Stimulated activated CD4-positive, alpha-beta T cell treated with anti-CD3 and anti-CD28 coated beads, Interleukin-4, amount 100 ng/mL, for 1 hour (primary cell): ENCODE measurements around the gene B9D2.
"Not testable (repeated sequence)": the region's sequence is repeated elsewhere in the genome, so short reads cannot be mapped to it uniquely, and the experiment has no call there.

ENCODE experiments used
- DNase-seq: peaks from one replicate; pipeline ENCODE4 v3.0.0-alpha.2; 2020

B9D2 gene

GRCh38 chr19:41386442-41386841 is 22.5 kb upstream of the B9D2 start:
- no peak for DNase-seq

DNA sequence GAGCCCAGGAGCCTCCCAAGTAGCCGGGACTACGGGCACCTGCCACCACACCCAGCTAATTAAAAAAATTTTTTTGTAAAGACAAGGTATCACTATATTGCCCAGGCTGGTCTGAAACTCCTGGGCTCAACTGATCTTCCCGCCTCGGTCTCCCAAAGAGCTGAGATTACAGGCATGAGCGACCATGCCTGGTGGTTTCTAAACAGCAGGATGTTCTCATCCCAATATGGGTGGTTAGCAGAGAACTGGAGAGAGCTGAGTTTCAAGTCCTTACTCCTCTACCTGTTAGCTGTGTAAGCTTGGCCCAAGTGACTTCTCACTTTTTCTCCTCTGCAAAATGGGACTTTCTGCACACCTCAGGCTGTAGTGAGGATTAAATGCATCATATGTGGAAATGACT is 20.4 kb upstream of the B9D2 start:
- no peak for DNase-seq

GRCh38 chr19:41381536-41381935 is 17.6 kb upstream of the B9D2 start:
- not testable (repeated sequence) for DNase-seq

DNA sequence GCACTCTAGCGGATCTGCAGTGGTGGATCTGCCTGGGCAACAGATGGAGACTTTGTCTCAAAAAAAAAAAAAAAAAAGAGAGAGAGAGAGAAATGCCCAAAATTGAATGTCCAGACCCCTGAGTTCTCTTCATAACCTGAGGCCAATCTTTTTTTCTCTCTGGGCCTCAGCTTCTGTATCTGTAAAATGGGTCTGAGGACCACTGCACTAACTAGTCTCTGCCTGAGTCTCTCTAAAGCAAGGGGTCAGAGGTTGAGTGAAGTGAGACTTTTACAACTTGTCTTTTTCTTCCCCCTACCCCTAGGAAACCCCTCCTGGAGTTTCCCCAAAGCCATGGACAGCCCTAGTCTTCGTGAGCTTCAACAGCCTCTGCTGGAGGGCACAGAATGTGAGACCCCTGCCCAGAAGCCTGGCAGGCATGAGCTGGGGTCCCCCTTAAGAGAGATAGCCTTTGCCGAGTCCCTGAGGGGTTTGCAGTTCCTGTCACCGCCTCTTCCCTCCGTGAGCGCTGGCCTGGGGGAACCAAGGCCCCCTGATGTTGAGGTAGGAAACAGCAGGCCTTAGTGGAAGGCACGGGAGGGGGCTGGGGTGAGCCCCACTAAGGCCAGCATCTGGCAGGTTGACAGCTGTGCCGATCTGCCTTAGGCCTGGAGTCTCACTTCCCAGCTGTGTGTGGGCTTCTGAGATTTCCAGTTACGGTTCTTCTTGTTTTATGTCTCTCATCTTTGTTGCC is 14.2 kb upstream of the B9D2 start:
- no peak for DNase-seq

GRCh38 chr19:41376998-41377365 is 13.0 kb upstream of the B9D2 start:
- no peak for DNase-seq

- no peak for DNase-seq
Measured at GRCh38 chr19:41376241-41376997, 12.5 kb upstream of the B9D2 start, which contains the start of gene TMEM91. Gene TMEM91 (plus strand): TSS chr19:41376533. CDS start chr19:41378310, 1,777 bp downstream.

DNA sequence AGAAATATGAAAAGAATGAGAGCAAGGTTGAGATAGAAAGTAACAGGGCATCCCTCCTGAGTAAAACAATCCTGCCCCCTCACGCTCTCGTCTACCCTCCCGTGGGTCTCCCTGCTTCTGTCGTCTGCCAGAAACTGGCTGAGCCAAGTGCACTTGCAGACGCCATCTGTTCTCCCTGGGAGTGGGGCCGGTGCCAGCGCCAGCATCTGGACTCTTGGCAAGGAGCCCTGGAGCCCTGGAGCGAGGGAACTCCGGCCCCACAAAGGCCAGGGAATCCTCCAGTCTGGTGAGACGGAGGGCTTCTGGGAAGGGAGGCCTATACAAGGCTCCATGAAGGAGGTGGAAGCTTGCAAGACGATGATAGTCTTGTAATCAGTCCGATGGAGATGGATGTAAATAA is 10.0 kb upstream of the B9D2 start:
- no peak for DNase-seq

DNA sequence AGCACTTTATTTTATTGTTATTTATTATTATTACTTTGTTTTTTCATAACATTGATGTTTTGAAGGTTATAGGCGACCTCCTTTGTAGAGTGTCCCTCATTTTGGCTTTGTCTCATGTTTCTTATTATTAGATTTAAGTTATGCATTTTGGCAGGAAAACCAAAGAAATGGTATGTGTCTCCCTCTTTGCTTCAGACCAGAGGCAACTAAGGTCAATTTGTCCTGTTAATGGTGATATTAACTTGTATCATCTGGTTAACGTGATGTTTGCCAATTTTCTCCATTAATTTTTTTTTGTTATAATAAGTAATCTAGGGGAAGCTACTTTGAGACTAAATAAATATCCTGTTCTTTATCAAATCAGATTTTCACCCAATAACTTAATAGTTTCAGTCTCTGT is 8.6 kb upstream of the B9D2 start:
- DNase-seq = no peak

DNA sequence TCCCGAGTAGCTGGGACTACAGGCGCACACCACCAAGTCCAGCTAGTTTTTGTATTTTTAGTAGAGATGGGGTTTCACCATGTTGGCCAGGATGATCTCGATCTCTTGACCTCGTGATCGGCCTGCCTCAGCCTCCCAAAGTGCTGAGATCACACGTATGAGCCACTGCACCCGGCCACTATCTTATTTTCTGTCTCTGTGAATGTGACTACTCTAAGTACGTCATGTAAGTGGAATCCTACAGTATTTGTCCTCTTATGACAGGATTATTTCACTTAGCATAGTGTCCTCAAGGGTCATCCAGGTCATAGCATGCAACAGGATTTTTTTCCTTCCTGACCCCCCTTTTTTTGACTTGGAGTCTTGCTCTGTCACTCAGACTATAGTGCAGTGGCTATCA is 7.6 kb upstream of the B9D2 start:
- DNase-seq = no peak

DNA sequence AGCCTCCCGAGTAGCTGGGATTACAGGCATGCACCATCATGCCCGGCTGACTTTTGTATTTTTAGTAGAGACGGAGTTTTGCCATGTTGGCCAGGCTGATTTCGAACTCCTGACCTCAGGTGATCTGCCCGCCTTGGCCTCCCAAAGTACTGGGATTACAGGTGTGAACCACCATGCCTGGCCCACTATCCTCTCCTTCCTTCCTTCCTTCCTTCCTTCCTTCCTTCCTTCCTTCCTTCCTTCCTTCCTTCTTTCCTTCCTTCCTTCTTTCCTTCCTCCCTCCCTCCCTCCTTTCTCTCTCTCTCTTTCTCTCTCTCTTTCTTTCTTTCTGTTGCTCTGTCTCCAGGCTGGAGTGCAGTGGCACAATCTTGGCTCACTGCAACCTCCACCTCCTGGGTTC is 7.2 kb upstream of the B9D2 start:
- not testable (repeated sequence) for DNase-seq

DNA sequence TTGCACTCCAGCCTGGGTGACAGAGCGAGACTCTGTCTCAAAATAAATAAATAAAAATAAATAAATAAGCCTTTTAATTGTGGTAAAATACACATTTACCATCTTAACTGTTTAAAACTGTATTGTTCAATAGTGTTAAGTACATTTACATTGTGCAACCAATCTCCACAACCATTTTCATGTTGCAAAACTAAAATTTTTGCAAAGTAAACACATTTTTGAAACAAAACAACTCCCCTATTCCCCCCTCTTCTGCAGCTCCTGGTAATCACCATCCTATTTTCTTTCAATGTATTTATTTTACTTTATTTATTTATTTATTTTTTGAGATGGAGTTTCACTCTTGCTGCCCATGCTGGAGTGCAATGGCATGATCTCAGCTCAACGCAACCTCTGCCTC is 5.8 kb upstream of the B9D2 start:
- no peak for DNase-seq

DNA sequence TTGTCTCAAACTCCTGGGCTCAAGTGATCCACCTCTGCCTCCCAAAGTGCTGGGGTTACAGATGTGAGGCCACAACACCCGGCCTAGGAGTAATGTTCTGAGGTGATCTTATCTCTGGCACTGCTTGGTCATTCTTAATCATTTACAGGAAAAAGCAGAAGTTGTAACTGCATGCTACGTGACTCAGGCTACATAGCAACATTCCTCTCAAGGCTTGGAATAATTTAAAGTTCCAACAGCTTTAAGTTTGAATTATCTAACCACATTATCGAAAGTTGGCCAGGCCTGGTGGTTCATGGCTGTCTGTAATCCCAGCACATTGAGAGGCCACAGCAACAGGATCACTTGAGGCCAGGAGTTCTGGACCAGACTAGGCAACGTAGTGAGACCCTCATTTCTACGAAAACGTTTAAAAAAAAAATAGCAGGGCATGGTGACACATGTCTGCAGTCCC is 3.9 kb upstream of the B9D2 start:
- DNase-seq = no peak

- DNase-seq = no peak
Measured at GRCh38 chr19:41366089-41366488, 2.1 kb upstream of the B9D2 start.

DNA sequence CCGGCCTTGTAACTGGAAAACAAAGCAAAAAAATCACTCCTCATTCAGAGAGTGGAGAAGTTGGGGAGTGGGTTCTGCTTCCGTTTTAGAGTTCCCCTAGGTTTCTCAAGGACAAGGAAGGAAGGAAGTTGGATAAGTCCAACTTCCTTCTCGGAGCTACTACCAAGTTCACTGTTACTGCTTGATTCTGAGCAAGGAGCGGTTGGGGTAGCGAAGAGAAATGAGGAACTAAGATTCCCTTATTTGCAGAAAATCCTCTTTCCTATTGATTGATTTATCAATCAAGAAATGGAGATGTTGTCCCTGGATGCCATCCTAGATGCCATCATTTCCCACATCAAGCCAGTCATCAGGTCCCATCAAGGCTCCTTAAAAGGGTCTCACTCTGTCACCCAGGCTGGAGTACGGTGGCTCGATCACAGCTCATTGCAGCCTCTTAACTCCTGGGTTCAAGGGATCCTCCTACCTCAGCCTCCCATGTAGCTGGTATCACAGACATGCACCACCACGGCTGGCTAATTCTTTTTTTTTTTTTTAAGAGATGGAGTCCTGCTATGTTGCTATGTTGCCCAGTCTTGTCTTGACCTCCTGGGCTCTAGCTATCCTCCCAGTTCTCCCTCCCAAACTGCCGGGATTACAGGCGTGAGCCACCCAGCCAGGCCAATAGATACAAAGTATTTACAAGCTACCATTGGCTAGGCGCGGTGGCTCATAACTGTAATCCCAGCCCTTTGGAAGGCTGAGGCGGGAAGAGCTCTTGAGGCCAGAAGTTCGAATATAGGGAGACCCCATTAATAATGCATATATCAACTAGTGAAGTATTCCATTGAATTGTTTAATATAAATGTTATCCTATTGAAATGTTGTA is 809 bp upstream of the B9D2 start:
- no peak for DNase-seq

GRCh38 chr19:41363371-41363752 is 587 bp downstream of the B9D2 start:
- no peak for DNase-seq

DNA sequence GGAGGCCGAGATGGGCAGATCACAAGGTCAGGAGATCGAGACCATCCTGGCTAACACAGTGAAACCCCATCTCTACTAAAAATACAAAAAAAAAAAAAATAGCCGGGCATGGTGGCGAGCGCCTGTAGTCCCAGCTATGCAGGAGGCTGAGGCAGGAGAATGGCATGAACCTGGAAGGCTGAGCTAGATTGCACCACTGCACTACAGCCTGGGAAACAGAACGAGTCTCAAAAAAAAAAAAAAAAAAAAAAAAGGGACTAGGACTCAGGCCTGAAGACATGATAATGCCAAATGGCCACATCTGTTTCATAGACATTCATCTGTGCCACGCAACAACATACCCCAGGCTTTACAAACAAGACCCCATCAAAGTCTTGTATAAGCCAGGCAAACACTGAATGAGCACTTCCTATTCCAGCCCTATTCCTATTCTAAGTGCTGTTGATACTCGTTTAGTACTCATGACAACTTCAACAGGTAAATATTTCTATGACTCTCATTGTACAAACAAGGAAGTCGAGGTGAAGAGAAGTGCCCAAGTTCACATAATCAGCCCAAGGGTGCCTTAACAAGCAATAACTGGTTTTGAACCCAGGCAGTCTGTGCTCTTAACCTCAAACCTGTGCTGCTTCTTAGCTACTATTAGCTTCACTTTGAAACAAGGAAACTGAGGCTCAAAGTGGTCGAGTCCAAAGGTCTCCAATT is 1.7 kb downstream of the B9D2 start:
- DNase-seq = no peak

GRCh38 chr19:41359741-41360140 is 4.2 kb downstream of the B9D2 start:
- DNase-seq = no peak

DNA sequence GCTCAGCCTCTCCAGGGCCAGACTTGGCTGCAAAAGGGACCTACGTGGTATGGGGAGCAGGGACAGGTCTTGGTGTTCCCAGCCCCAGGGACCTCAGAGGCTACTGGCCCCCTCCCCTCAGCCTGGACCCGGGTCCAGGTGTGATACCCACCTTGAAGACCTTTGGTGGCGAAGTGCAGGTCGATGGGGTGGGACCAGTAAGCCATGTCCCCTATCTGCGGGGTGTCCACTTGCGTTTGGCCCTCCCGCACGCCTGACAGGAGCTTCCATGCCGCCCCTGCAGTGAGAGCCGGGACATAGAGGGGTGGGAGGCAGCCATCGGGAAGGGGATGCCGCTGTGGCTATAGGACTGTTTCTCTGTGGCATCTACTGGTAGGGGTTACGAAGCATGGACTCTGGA is 6.2 kb downstream of the B9D2 start:
- DNase-seq = no peak

DNA sequence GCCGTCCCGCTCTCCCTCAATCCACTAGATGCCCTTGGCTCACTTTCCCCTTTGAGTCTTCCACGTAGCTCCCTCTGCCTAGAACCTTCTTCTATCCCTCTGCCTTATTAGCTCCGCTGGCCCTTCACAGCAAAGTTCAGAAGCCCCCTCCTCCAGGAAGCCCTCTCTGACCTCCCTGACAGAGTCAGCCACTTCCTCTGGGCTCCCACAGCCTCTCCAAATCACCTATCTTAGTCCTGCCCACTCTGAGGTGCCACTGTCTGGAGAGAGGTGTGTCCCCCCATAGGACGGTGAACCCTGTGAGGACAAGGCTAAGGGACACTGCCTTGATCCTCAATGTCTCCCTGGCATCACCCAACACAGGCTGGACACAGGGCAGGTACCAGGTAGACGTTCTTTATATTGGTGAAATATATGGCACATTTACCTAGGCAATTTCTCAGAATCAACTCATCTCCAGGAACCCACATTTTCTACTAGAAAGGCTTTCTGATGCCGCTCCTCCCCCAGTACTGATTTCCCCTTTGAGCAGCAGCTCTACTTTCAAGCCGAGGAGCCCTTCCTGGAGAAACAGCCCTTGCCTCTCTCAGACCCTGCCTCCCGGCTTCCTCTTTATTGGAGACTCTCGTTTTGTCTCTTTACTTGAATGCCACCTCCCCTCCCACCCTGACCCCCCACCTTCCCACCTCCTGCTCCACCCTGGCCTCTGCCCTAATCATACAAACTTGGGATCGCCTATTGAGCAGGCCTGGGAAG is 6.8 kb downstream of the B9D2 start:
- DNase-seq = no peak

- DNase-seq = no peak
Measured at GRCh38 chr19:41355802-41356201, 8.1 kb downstream of the B9D2 start.

GRCh38 chr19:41355035-41355434 is 8.9 kb downstream of the B9D2 start:
- DNase-seq = no peak

DNA sequence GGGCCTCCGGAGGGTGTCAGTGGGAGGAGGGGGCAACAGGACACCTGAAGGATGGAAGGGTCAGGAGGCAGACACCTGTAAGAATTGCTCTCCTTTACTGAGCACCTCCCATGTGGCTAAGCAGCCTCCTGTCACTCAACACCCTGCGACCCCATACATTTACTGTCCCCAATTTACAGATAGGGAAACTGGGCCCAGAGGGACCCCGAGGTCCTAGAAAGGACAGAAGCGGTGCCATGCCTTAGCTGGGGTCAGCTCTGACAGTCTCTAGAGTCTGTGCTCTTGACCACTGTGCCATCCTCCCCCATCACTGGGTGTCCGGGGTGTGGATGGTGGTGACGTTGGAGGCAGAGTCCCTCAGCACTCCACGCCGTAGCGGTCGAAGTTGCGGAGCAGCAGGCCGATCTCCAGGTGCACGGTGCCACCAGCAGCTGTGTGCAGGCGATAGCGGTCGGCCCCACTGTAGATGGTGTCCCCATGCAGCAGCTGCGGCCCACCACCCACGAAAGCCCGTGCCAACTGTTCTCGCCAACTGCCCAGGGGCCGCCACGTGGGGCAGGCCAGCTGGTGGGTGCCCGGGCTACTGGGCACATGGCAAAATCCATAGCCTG is 9.5 kb downstream of the B9D2 start:
- DNase-seq = no peak
